ENCODE measurements around the gene OTX1.

- TF ChIP-seq POLR2A (IDR thresholded peaks at IDR 0.05; ENCODE audit: low read depth, low read length) (no peak), TAF1 (IDR thresholded peaks at IDR 0.05; ENCODE audit: borderline replicate concordance, low read depth, low read length) (no peak)
Measured at GRCh38 chr2:63054841-63055225, 4.2 kb downstream of the OTX1 start.

Measured in GM12892 (cell line).